HepG2 (cell line): ENCODE results near the gene NUP107. TPM values are rescaled to one million over a fixed set of nuclear protein-coding genes. Genes with fewer than 3 reads are reported as not detected.

Source experiments
- ATF4 ChIP-seq, 2 experiments: fragments of 450-650 bp in 1 of 2; sonication (generic) in 1 of 2; formaldehyde crosslinking; IDR thresholded peaks; 2 replicates each; pipeline versions ENCODE4 v1.5.0 to v1.8.0; 2020 to 2022; ENCODE audit warnings: mild to moderate bottlenecking in 1 of 2, missing genetic modification reagents in 1 of 2
- ESRRA ChIP-seq: sonication (generic); formaldehyde crosslinking; IDR thresholded peaks from 2 replicates; pipeline ENCODE4 v1.5.1; 2020; ENCODE audit warnings: mild to moderate bottlenecking, low read depth, missing genetic modification reagents
- MXD3 ChIP-seq: IDR thresholded peaks from 2 replicates; pipeline ENCODE4 v1.6.1; 2016; ENCODE audit warnings: mild to moderate bottlenecking, missing biosample characterization, missing genetic modification reagents
- NR2F6 ChIP-seq, 2 experiments: IDR thresholded peaks; 2 replicates each; pipeline ENCODE4 v1.6.1; 2016; ENCODE audit warnings: antibody characterized with exemption in 1 of 2, mild to moderate bottlenecking in 1 of 2
- PRDM4 ChIP-seq: sonication (generic); formaldehyde crosslinking; IDR thresholded peaks from 2 replicates; pipeline ENCODE4 v1.9.0; 2021; ENCODE audit warnings: missing genetic modification reagents, borderline replicate concordance
- RNF2 ChIP-seq: fragments of 450-650 bp; conservative IDR thresholded peaks from 2 replicates; pipeline ENCODE4 v1.6.1; 2016; ENCODE audit warnings: low read depth
- SOX6 ChIP-seq, 2 experiments: fragments of 450-650 bp in 1 of 2; sonication (generic) in 1 of 2; formaldehyde crosslinking in 1 of 2; IDR thresholded peaks; 2 replicates each; pipeline versions ENCODE4 v1.4.0 to v1.6.1; 2017 to 2020; ENCODE audit warnings: antibody characterized with exemption in 1 of 2, mild to moderate bottlenecking in 1 of 2, missing genetic modification reagents in 1 of 2
- SP2 ChIP-seq: sonication (generic); formaldehyde crosslinking; IDR thresholded peaks from 2 replicates; pipeline ENCODE4 v1.5.1; 2020; ENCODE audit warnings: mild to moderate bottlenecking, missing genetic modification reagents
- SP5 ChIP-seq: IDR thresholded peaks from 2 replicates; pipeline ENCODE4 v1.6.1; 2016; ENCODE audit warnings: low read depth, borderline replicate concordance
- TMF1 ChIP-seq: sonication (generic); formaldehyde crosslinking; IDR thresholded peaks from 2 replicates; pipeline ENCODE4 v1.8.1; 2022; ENCODE audit warnings: low read depth, missing genetic modification reagents
- ZFP91 ChIP-seq: sonication (generic); formaldehyde crosslinking; IDR thresholded peaks from 2 replicates; pipeline ENCODE4 v1.9.0; 2022; ENCODE audit warnings: missing genetic modification reagents, mild to moderate bottlenecking, borderline replicate concordance
- ZNF274 ChIP-seq: sonication (generic); formaldehyde crosslinking; IDR thresholded peaks from 2 replicates; pipeline ENCODE4 v1.5.1; 2020; ENCODE audit warnings: mild to moderate bottlenecking, missing genetic modification reagents
- ZNF496 ChIP-seq: sonication (generic); formaldehyde crosslinking; IDR thresholded peaks from 2 replicates; pipeline ENCODE4 v1.8.1; 2023; ENCODE audit warnings: mild to moderate bottlenecking, moderate library complexity, missing genetic modification reagents; ENCODE audit not compliant: insufficient replicate concordance
- ZNF547 ChIP-seq: sonication (generic); formaldehyde crosslinking; IDR thresholded peaks from 2 replicates; pipeline ENCODE4 v1.5.1; 2020; ENCODE audit warnings: mild to moderate bottlenecking, missing genetic modification reagents
- ZNF724P ChIP-seq: sonication (generic); formaldehyde crosslinking; IDR thresholded peaks from 2 replicates; pipeline ENCODE4 v1.8.0; 2022; ENCODE audit warnings: missing genetic modification reagents, borderline replicate concordance
- ZNF780A ChIP-seq: sonication (generic); formaldehyde crosslinking; IDR thresholded peaks from 2 replicates; pipeline ENCODE4 v1.8.0; 2022; ENCODE audit warnings: mild to moderate bottlenecking, missing genetic modification reagents, moderate library complexity
- ZNF782 ChIP-seq: sonication (generic); formaldehyde crosslinking; IDR thresholded peaks from 2 replicates; pipeline ENCODE4 v1.4.0; 2020; ENCODE audit warnings: missing genetic modification reagents, mild to moderate bottlenecking, borderline replicate concordance
- polyA plus RNA-seq, 8 experiments: library from polyadenylated mRNA; depleted of rRNA in 3 of 8; stranded (reverse) in 7 of 8; unstranded in 1 of 8; fragments of >200 nt; fragmentation: Illumina TruSeq in 4 of 8; extraction: Trizol in 4 of 8; gene quantifications; 2 replicates each; pipeline versions ENCODE4 v1.2.1 to v1.2.3, GENCODE V29; 2011 to 2016; ENCODE audit warnings: low read depth in 4 of 8, missing spikeins in 1 of 8, mixed read lengths in 1 of 8; ENCODE audit not compliant: insufficient read depth in 1 of 8
- total RNA-seq, 5 experiments: library from RNA; depleted of rRNA; stranded (reverse); fragments of >200 nt; fragmentation: Illumina TruSeq; extraction: Trizol; gene quantifications; 2 replicates each; pipeline ENCODE4 v1.2.3, GENCODE V29; 2016; ENCODE audit warnings: low read depth in 1 of 5
- TF ChIP-seq, protein P1 (sequence below): IDR thresholded peaks from 2 replicates; pipeline ENCODE4 v1.6.1; 2016; ENCODE audit warnings: missing compliant biosample characterization, missing genetic modification reagents, borderline replicate concordance
- TF ChIP-seq, protein P2 (sequence below): sonication (generic); formaldehyde crosslinking; IDR thresholded peaks from 2 replicates; pipeline ENCODE4 v1.4.0; 2020; ENCODE audit warnings: low read depth, mild to moderate bottlenecking, missing genetic modification reagents

Gene NUP107
- total and polyA plus RNA-seq, 2 of the 13 experiments (the other 11 are each of a cell fraction or from before 2014, with no cell fraction given) = 54.7 to 100 TPM

DNA sequence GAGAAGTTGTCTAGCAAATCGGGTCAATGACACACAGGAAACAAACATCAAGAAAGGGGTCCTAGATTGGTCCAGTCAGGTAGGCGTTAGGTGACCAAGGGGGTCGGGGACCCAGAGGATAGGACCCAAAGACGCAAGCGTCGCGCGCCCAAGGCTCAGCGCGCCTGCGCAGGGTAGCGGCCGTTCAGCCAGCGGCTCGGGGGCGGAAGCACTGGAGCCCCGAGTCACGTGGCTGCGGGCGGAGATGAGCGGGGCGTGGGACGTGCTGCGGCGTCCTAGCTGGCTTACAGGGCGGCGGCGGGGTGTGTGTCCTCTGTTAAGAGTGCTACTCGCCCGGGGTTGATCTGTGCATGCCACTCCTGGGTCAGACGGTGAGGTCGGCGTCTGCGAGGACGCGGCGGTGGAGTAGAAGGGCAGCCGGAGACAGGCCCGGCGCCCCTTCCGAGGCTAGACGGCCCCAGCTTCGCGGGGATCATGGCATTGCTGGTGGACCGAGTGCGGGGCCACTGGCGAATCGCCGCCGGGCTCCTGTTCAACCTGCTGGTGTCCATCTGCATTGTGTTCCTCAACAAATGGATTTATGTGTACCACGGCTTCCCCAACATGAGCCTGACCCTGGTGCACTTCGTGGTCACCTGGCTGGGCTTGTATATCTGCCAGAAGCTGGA lies 59.3 kb downstream of the NUP107 start, which contains the start of gene SLC35E3 (continued):
- TF ChIP-seq, protein P1, sequence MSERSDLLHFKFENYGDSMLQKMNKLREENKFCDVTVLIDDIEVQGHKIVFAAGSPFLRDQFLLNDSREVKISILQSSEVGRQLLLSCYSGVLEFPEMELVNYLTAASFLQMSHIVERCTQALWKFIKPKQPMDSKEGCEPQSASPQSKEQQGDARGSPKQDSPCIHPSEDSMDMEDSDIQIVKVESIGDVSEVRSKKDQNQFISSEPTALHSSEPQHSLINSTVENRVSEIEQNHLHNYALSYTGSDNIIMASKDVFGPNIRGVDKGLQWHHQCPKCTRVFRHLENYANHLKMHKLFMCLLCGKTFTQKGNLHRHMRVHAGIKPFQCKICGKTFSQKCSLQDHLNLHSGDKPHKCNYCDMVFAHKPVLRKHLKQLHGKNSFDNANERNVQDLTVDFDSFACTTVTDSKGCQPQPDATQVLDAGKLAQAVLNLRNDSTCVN (CRISPR knock-in tag) = peak; percentile 87
- TF ChIP-seq, protein P2, sequence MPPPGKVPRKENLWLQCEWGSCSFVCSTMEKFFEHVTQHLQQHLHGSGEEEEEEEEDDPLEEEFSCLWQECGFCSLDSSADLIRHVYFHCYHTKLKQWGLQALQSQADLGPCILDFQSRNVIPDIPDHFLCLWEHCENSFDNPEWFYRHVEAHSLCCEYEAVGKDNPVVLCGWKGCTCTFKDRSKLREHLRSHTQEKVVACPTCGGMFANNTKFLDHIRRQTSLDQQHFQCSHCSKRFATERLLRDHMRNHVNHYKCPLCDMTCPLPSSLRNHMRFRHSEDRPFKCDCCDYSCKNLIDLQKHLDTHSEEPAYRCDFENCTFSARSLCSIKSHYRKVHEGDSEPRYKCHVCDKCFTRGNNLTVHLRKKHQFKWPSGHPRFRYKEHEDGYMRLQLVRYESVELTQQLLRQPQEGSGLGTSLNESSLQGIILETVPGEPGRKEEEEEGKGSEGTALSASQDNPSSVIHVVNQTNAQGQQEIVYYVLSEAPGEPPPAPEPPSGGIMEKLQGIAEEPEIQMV (CRISPR knock-in tag) = 0 out of 2 replicates have a peak, but pooled peaks have one; percentile 12
- TF ChIP-seq SP2 (no peak), SP5 (CRISPR knock-in tag) (0 out of 2 replicates have a peak, but pooled peaks have one; percentile 45), NR2F6 (IDR thresholded peaks at IDR 0.05) (no peak), NR2F6 (CRISPR knock-in tag; IDR thresholded peaks at IDR 0.05) (peak; percentile 30; the same call in 1 of the 2 replicates), ZNF780A (CRISPR knock-in tag) (no peak), ATF4 (CRISPR knock-in tag; IDR thresholded peaks at IDR 0.05) (no peak), ZNF724P (CRISPR knock-in tag) (0 out of 2 replicates have a peak, but pooled peaks have one; percentile 79), ZNF782 (CRISPR knock-in tag) (0 out of 2 replicates have a peak, but pooled peaks have one; percentile 77), ZNF547 (CRISPR knock-in tag) (peak; percentile 65; the same call in 1 of the 2 replicates), PRDM4 (no peak), RNF2 (0 out of 2 replicates have a peak, but pooled peaks have one; percentile 22), TMF1 (0 out of 2 replicates have a peak, but pooled peaks have one; percentile 63), MXD3 (peak; percentile 47; the same call in 1 of the 2 replicates), ESRRA (peak; percentile 70; the same call in 1 of the 2 replicates), SOX6 (IDR thresholded peaks at IDR 0.05) (no peak), SOX6 (CRISPR knock-in tag; IDR thresholded peaks at IDR 0.05) (peak; percentile 78), ZFP91 (CRISPR knock-in tag) (peak; percentile 88), ZNF496 (CRISPR knock-in tag) (no peak), ZNF274 (CRISPR knock-in tag) (peak; percentile 51; the same call in 1 of the 2 replicates)
